ENCODE results near the gene RFLNA. TPM values are rescaled to one million over a fixed set of nuclear protein-coding genes. Genes with fewer than 3 reads are reported as not detected.
"Not testable (repeated sequence)": the region's sequence is repeated elsewhere in the genome, so short reads cannot be mapped to it uniquely, and the experiment has no call there.

Gene RFLNA
- total RNA-seq, 2 donors from 2014 or later: 5.4 to 13.7 TPM

- no peak for TF ChIP-seq POLR2A (IDR thresholded peaks at IDR 0.05)
- TF ChIP-seq CTCF (IDR thresholded peaks at IDR 0.05): no peak
- TF ChIP-seq POLR2AphosphoS5 (IDR thresholded peaks at IDR 0.05): no peak
- DNase-seq (ENCODE audit: low spot score): no peak
- Histone ChIP-seq H3K27ac (no peak overlapping the region), H3K9me3 (no peaks in the 10 kb centered on the region), H3K27me3 (replicated peaks; ENCODE audit: insufficient read depth) (no peaks in the 10 kb centered on the region), H3K4me3 (no peak overlapping the region), H3K4me1 (replicated peaks) (no peaks in the 10 kb centered on the region), H3K36me3 (peaks cover 3 to 31% of the 10 kb centered on the region in 2 donors)
- intact Hi-C loops (cut with DNase I): loop anchor here (5.0 kb wide), 1 partner anchor 269 kb away; no protein-coding TSS in a partner anchor
- WGBS: 61% methylated on average over 7 of the region's 7 CpGs
These were observed 26.8 kb downstream of the RFLNA start for GRCh38 chr12:124321556-124322270.

GRCh38 chr12:124322271-124322998, 27.5 kb downstream of the RFLNA start:
- DNase-seq (ENCODE audit: low spot score): no peak
- intact Hi-C loops (cut with DNase I): loop anchor here (5.0 kb wide), 1 partner anchor 270 kb away; no protein-coding TSS in a partner anchor
- Histone ChIP-seq H3K9me3 (no peaks in the 10 kb centered on the region), H3K27me3 (replicated peaks; ENCODE audit: insufficient read depth) (no peaks in the 10 kb centered on the region), H3K4me3 (no peak overlapping the region), H3K4me1 (replicated peaks) (no peaks in the 10 kb centered on the region), H3K27ac (no peak overlapping the region), H3K36me3 (peaks cover 3 to 33% of the 10 kb centered on the region in 2 donors)
- 84% methylated on average over 10 of the region's 10 CpGs for WGBS
- TF ChIP-seq CTCF (IDR thresholded peaks at IDR 0.05) (no peak), POLR2A (IDR thresholded peaks at IDR 0.05) (no peak), POLR2AphosphoS5 (IDR thresholded peaks at IDR 0.05) (no peak)

- not testable (repeated sequence) for H3K4me3 ChIP-seq; DNase-seq (ENCODE audit: low spot score); H3K27me3 ChIP-seq (replicated peaks; ENCODE audit: insufficient read depth); H3K4me1 ChIP-seq (replicated peaks); H3K9me3 ChIP-seq; H3K27ac ChIP-seq
- intact Hi-C loops (cut with DNase I): loop anchor here (5.0 kb wide), 1 partner anchor 271 kb away; no protein-coding TSS in a partner anchor
- peaks cover 3 to 33% of the 10 kb centered on the region in 2 donors for H3K36me3 ChIP-seq
- WGBS: 100% methylated on average over 1 of the region's 1 CpG
These were observed 28.1 kb downstream of the RFLNA start for GRCh38 chr12:124322999-124323328.

- WGBS: over 99% methylated on average over 11 of the region's 11 CpGs
- H3K4me1 ChIP-seq (replicated peaks): no peaks in the 10 kb centered on the region
- no peak overlapping the region for H3K27ac ChIP-seq
- no peaks in the 10 kb centered on the region for H3K27me3 ChIP-seq (replicated peaks; ENCODE audit: insufficient read depth)
- DNase-seq (ENCODE audit: low spot score): no peak
- H3K36me3 ChIP-seq: peaks cover 3 to 33% of the 10 kb centered on the region in 2 donors
- intact Hi-C loops (cut with DNase I): loop anchor here (5.0 kb wide), 1 partner anchor 272 kb away; no protein-coding TSS in a partner anchor
- H3K9me3 ChIP-seq: no peaks in the 10 kb centered on the region
- H3K4me3 ChIP-seq: no peak overlapping the region
- TF ChIP-seq POLR2AphosphoS5 (IDR thresholded peaks at IDR 0.05): no peak
These were observed 29.1 kb downstream of the RFLNA start for GRCh38 chr12:124323771-124324530.

- Histone ChIP-seq H3K36me3 (peaks cover 3 to 33% of the 10 kb centered on the region in 2 donors), H3K27me3 (replicated peaks; ENCODE audit: insufficient read depth) (no peaks in the 10 kb centered on the region), H3K27ac (no peak overlapping the region), H3K4me3 (no peak overlapping the region), H3K4me1 (replicated peaks) (no peaks in the 10 kb centered on the region), H3K9me3 (no peaks in the 10 kb centered on the region)
- intact Hi-C loops (cut with DNase I): loop anchor here (5.0 kb wide), 1 partner anchor 273 kb away; no protein-coding TSS in a partner anchor
- TF ChIP-seq POLR2AphosphoS5 (IDR thresholded peaks at IDR 0.05) (no peak), CTCF (IDR thresholded peaks at IDR 0.05) (no peak), POLR2A (IDR thresholded peaks at IDR 0.05) (no peak)
- no peak for DNase-seq (ENCODE audit: low spot score)
- WGBS: 90% methylated on average over 49 of the region's 57 CpGs
These were observed 30.2 kb downstream of the RFLNA start for GRCh38 chr12:124324803-124325705.

All from prostate gland (tissue), 2 donors.